ENCODE results near the gene ENO2.

The ENO2 gene

DNA sequence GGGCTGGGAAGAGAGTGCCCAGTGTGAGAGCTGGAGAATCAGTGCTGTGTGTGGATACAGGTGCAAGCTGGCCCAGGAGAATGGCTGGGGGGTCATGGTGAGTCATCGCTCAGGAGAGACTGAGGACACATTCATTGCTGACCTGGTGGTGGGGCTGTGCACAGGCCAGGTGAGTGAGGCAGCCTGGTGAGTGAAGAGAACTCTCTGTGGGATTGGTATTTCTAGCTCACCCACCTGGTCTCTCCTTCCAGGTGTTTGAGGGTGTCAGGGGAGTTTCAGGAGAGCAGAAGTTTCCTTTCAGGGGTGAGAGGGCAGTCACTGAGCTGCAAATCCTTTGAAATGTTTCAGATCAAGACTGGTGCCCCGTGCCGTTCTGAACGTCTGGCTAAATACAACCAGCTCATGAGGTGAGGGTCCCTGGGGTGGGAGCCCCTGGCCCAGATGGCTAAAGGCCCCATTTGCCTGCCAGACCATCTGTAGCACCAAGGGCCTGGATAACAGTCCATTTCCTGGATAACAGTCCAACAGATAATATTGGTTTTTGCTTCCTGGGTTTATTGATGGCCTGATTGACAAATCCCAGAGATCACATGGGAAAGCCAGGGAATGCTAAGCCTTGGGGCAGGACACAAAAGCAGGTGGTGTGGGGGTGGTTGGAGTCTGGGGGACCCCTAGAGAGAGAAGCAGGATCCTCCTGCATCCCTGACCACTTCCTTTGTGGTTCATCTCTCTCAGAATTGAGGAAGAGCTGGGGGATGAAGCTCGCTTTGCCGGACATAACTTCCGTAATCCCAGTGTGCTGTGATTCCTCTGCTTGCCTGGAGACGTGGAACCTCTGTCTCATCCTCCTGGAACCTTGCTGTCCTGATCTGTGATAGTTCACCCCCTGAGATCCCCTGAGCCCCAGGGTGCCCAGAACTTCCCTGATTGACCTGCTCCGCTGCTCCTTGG, 7.9 kb downstream of the ENO2 start:
- H3K4me2 ChIP-seq = no peak overlapping the region; the same call in 1 of the 2 replicates
- no peaks in the 10 kb centered on the region for H4K20me1 ChIP-seq (ENCODE audit: insufficient read depth)
- no peak for TF ChIP-seq CTCF (conservative IDR thresholded peaks at IDR 0.05; ENCODE audit: low read depth, low read length)
- H3K27ac ChIP-seq = no peak overlapping the region
- no peaks in the 10 kb centered on the region for H3K36me3 ChIP-seq (ENCODE audit: insufficient read depth)
- no peaks in the 10 kb centered on the region for H3K27me3 ChIP-seq (ENCODE audit: insufficient read depth, low read depth)
- H3K4me3 ChIP-seq (IDR thresholded peaks at IDR 0.05; ENCODE audit: insufficient read depth, low read depth, low read length) = no peak overlapping the region
- no peak overlapping the region for H3K9ac ChIP-seq
- H2AFZ ChIP-seq (ENCODE audit: low read depth) = no peak overlapping the region
- peaks cover 36% of the 10 kb centered on the region for H3K4me1 ChIP-seq (ENCODE audit: low read depth, poor library complexity, severe bottlenecking)
- no peaks in the 10 kb centered on the region for H3K79me2 ChIP-seq (ENCODE audit: insufficient read depth, low read depth)

DNA sequence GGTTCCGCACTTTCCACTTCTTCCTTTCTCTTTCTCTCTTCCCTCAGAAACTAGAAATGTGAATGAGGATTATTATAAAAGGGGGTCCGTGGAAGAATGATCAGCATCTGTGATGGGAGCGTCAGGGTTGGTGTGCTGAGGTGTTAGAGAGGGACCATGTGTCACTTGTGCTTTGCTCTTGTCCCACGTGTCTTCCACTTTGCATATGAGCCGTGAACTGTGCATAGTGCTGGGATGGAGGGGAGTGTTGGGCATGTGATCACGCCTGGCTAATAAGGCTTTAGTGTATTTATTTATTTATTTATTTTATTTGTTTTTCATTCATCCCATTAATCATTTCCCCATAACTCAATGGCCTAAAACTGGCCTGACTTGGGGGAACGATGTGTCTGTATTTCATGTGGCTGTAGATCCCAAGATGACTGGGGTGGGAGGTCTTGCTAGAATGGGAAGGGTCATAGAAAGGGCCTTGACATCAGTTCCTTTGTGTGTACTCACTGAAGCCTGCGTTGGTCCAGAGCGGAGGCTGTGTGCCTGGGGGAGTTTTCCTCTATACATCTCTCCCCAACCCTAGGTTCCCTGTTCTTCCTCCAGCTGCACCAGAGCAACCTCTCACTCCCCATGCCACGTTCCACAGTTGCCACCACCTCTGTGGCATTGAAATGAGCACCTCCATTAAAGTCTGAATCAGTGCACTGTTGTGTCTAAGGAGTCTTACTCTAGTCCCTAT, 8.8 kb downstream of the ENO2 start:
- Histone ChIP-seq H3K9ac (no peak overlapping the region), H3K79me2 (ENCODE audit: insufficient read depth, low read depth) (no peaks in the 10 kb centered on the region), H3K4me3 (IDR thresholded peaks at IDR 0.05; ENCODE audit: insufficient read depth, low read depth, low read length) (no peak overlapping the region), H2AFZ (ENCODE audit: low read depth) (no peak overlapping the region), H3K27me3 (ENCODE audit: insufficient read depth, low read depth) (no peaks in the 10 kb centered on the region), H4K20me1 (ENCODE audit: insufficient read depth) (no peaks in the 10 kb centered on the region), H3K36me3 (ENCODE audit: insufficient read depth) (no peaks in the 10 kb centered on the region), H3K27ac (no peak overlapping the region), H3K4me2 (no peak overlapping the region), H3K4me1 (ENCODE audit: low read depth, poor library complexity, severe bottlenecking) (peaks cover 36% of the 10 kb centered on the region)
- TF ChIP-seq CTCF (conservative IDR thresholded peaks at IDR 0.05; ENCODE audit: low read depth, low read length) = no peak

GRCh38 chr12:6923851-6924250, 9.5 kb downstream of the ENO2 start:
- H3K79me2 ChIP-seq (ENCODE audit: insufficient read depth, low read depth) = peaks cover 5% of the 10 kb centered on the region; the same call in 1 of the 2 replicates
- peak overlapping the region; percentile 49; the same call in 1 of the 2 replicates for H2AFZ ChIP-seq (ENCODE audit: low read depth)
- no peak overlapping the region for H3K4me3 ChIP-seq (IDR thresholded peaks at IDR 0.05; ENCODE audit: insufficient read depth, low read depth, low read length)
- H3K4me1 ChIP-seq (ENCODE audit: low read depth, poor library complexity, severe bottlenecking) = peaks cover 38% of the 10 kb centered on the region
- no peaks in the 10 kb centered on the region for H3K36me3 ChIP-seq (ENCODE audit: insufficient read depth)
- no peak overlapping the region for H3K9ac ChIP-seq
- H3K27me3 ChIP-seq (ENCODE audit: insufficient read depth, low read depth) = no peaks in the 10 kb centered on the region
- no peaks in the 10 kb centered on the region for H4K20me1 ChIP-seq (ENCODE audit: insufficient read depth)
- H3K4me2 ChIP-seq = peak overlapping the region; percentile 51; the same call in 1 of the 2 replicates
- H3K27ac ChIP-seq = no peak overlapping the region
- no peak for TF ChIP-seq CTCF (conservative IDR thresholded peaks at IDR 0.05; ENCODE audit: low read depth, low read length)

DNA sequence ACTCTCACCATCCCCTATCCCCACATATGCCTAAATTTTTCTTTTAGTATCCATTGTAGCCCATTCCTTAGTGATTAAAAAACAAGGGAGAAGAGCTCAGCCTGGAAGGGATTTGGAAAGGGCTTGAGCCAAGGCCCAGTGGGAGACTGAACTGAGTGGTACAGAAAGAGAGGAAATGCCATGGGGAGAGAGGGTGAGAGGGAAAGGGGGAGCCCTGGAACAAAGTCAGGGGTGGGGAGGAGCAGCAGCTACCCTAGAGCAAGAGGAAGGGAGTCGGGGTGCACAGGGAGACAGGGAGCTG, 10.8 kb downstream of the ENO2 start:
- no peak overlapping the region; the same call in 1 of the 2 replicates for H3K9ac ChIP-seq
- H3K27me3 ChIP-seq (ENCODE audit: insufficient read depth, low read depth) = no peaks in the 10 kb centered on the region
- H4K20me1 ChIP-seq (ENCODE audit: insufficient read depth) = no peaks in the 10 kb centered on the region
- no peak for TF ChIP-seq CTCF (conservative IDR thresholded peaks at IDR 0.05; ENCODE audit: low read depth, low read length)
- peak overlapping the region; percentile 51 for H3K4me2 ChIP-seq
- H2AFZ ChIP-seq (ENCODE audit: low read depth) = no peak overlapping the region; the same call in 1 of the 2 replicates
- H3K36me3 ChIP-seq (ENCODE audit: insufficient read depth) = no peaks in the 10 kb centered on the region
- peaks cover 18% of the 10 kb centered on the region; the same call in 1 of the 2 replicates for H3K79me2 ChIP-seq (ENCODE audit: insufficient read depth, low read depth)
- peaks cover 46% of the 10 kb centered on the region for H3K4me1 ChIP-seq (ENCODE audit: low read depth, poor library complexity, severe bottlenecking)
- no peak overlapping the region for H3K27ac ChIP-seq
- H3K4me3 ChIP-seq (IDR thresholded peaks at IDR 0.05; ENCODE audit: insufficient read depth, low read depth, low read length) = no peak overlapping the region

Measured in KMS-11 (cell line).